H1 (cell line): Measurements from ENCODE around the gene MARS1. TPM values are rescaled to one million over a fixed set of nuclear protein-coding genes. Genes with fewer than 3 reads are reported as not detected.

Experiments used
- CBX5 ChIP-seq: fragments of 300-800, 300-1000 bp; sonication (generic); IDR thresholded peaks from 2 replicates; pipeline ENCODE4 v1.7.1; 2016; ENCODE audit warnings: antibody characterized with exemption, low read length, low read depth
- GTF2F1 ChIP-seq: IDR thresholded peaks from 2 replicates; pipeline ENCODE4 v1.6.1; 2012; ENCODE audit warnings: low read depth, low read length, improper control_type of control experiment, borderline replicate concordance
- POLR2A ChIP-seq, 2 experiments: IDR thresholded peaks; 1 replicate in 1 of 2; 2 replicates in 1 of 2; pipeline ENCODE4 v1.6.1; 2011; ENCODE audit warnings: low read depth in 2 of 2, low read length in 2 of 2, mild to moderate bottlenecking in 2 of 2; ENCODE audit errors: control extremely low read depth in 1 of 2
- RBBP5 ChIP-seq: IDR thresholded peaks from 2 replicates; pipeline ENCODE4 v1.7.1; 2012; ENCODE audit warnings: low read depth, mild to moderate bottlenecking, inconsistent platforms, low read length, moderate library complexity, borderline replicate concordance
- RNF2 ChIP-seq: fragments of 200-900, 300-1000 bp; sonication (generic); IDR thresholded peaks from 2 replicates; pipeline ENCODE4 v1.7.1; 2016; ENCODE audit warnings: borderline replicate concordance, low read depth, mild to moderate bottlenecking, antibody characterized with exemption, low read length; ENCODE audit not compliant: poor library complexity, severe bottlenecking; ENCODE audit errors: missing control alignments
- RXRA ChIP-seq: IDR thresholded peaks from 2 replicates; pipeline ENCODE4 v1.6.1; 2011; ENCODE audit warnings: low read depth, mild to moderate bottlenecking, low read length, moderate library complexity; ENCODE audit not compliant: insufficient read depth
- SIN3A ChIP-seq, 2 experiments: IDR thresholded peaks in 1 of 2; conservative IDR thresholded peaks in 1 of 2; 2 replicates each; pipeline ENCODE4 v1.6.1; 2011 to 2012; ENCODE audit warnings: low read length in 2 of 2, improper control_type of control experiment in 1 of 2, low read depth in 1 of 2, mild to moderate bottlenecking in 1 of 2
- SP4 ChIP-seq: IDR thresholded peaks from 2 replicates; pipeline ENCODE4 v1.6.1; 2012; ENCODE audit warnings: low read length, inconsistent platforms
- TAF1 ChIP-seq: IDR thresholded peaks from 2 replicates; pipeline ENCODE4 v1.6.1; 2011; ENCODE audit warnings: mild to moderate bottlenecking, low read depth, low read length
- polyA plus RNA-seq, 7 experiments: library from polyadenylated mRNA; depleted of rRNA in 3 of 7; stranded (reverse) in 5 of 7; unstranded in 2 of 7; fragments of >200 nt in 5 of 7; fragments of 200-250 nt in 2 of 7; gene quantifications; 1 replicate in 5 of 7; 2 replicates in 1 of 7; 4 replicates in 1 of 7; pipeline versions ENCODE4 v1.2.1 to v1.2.3, GENCODE V29; 2011 to 2013; ENCODE audit warnings: missing spikeins in 2 of 7, mixed read lengths in 2 of 7
- total RNA-seq: library from RNA; stranded (reverse); fragmentation: NEBNext Ultra II Directional; extraction: Animal tissue kit (Norgen Biotek cat#: 25700); gene quantifications from 2 replicates; pipeline ENCODE4 v1.2.1, GENCODE V29; 2021

MARS1 gene
- total and polyA plus RNA-seq, 2 of the 8 experiments (the other 6 are each of a cell fraction or from before 2014, with no cell fraction given): 194 to 407 TPM

DNA sequence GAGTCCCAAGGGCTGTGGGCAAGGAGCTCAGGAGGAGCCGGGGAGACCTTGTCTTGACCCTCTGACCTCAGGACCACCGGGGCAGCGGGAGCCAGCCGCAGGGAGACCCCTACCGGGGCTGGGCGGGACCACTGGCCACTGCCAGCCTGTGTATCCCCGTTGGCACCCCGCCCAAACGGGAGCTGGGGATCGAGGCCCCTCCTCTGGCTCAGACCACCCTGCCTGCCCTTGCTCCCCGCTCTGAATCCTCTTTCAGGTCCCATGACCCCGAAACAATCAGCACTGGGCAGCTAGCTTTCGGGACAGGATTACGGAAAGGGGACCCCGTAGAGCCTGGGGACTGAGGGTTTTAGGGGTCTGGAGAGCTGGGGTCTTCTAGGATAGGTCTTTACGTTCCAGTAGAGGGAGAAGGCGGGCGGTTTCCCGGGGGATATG lies 27.0 kb upstream of the MARS1 start (continued):
- no peak for TF ChIP-seq GTF2F1
- peak in 1 of 2 experiments; percentile 38; a peak in 1 of 4 replicates for TF ChIP-seq SIN3A (conservative IDR thresholded peaks at IDR 0.05 in 1 of 2, IDR thresholded peaks at IDR 0.05 in 1 of 2; ENCODE audit: low read depth in 1 of 2, low read length in 2 of 2)
- no peak for TF ChIP-seq CBX5
- peak; percentile 74; the same call in 1 of the 2 replicates for TF ChIP-seq RXRA
- peak in 1 of 2 experiments; percentile 66; a peak in 2 of 3 replicates for TF ChIP-seq POLR2A (IDR thresholded peaks at IDR 0.05; ENCODE audit: control extremely low read depth in 1 of 2, low read depth in 2 of 2, low read length in 2 of 2)
- TF ChIP-seq SP4: peak; percentile 47; the same call in 1 of the 2 replicates
- no peak for TF ChIP-seq RNF2
- TF ChIP-seq TAF1: peak; percentile 43; the same call in 1 of the 2 replicates
- TF ChIP-seq RBBP5: peak; percentile 83; the same call in 1 of the 2 replicates
